Panc1 (cell line): ENCODE results near the gene GEMIN7.

Source experiments
- TF ChIP-seq, protein P1 (sequence below), 2 experiments: IDR thresholded peaks; 2 replicates each; pipeline ENCODE4 v1.6.1; 2011 to 2012; ENCODE audit warnings: low read depth in 2 of 2, control low read depth in 1 of 2, low read length in 1 of 2, mild to moderate bottlenecking in 1 of 2, moderate library complexity in 1 of 2; ENCODE audit not compliant: insufficient read depth in 1 of 2
- TF ChIP-seq, protein P2 (sequence below): fragments of 450-650 bp; IDR thresholded peaks from 2 replicates; pipeline ENCODE4 v1.5.1; 2017; ENCODE audit warnings: mild to moderate bottlenecking

- TF ChIP-seq, protein P1, sequence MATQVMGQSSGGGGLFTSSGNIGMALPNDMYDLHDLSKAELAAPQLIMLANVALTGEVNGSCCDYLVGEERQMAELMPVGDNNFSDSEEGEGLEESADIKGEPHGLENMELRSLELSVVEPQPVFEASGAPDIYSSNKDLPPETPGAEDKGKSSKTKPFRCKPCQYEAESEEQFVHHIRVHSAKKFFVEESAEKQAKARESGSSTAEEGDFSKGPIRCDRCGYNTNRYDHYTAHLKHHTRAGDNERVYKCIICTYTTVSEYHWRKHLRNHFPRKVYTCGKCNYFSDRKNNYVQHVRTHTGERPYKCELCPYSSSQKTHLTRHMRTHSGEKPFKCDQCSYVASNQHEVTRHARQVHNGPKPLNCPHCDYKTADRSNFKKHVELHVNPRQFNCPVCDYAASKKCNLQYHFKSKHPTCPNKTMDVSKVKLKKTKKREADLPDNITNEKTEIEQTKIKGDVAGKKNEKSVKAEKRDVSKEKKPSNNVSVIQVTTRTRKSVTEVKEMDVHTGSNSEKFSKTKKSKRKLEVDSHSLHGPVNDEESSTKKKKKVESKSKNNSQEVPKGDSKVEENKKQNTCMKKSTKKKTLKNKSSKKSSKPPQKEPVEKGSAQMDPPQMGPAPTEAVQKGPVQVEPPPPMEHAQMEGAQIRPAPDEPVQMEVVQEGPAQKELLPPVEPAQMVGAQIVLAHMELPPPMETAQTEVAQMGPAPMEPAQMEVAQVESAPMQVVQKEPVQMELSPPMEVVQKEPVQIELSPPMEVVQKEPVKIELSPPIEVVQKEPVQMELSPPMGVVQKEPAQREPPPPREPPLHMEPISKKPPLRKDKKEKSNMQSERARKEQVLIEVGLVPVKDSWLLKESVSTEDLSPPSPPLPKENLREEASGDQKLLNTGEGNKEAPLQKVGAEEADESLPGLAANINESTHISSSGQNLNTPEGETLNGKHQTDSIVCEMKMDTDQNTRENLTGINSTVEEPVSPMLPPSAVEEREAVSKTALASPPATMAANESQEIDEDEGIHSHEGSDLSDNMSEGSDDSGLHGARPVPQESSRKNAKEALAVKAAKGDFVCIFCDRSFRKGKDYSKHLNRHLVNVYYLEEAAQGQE (IDR thresholded peaks at IDR 0.05; ENCODE audit: insufficient read depth in 1 of 2, low read depth in 2 of 2, low read length in 1 of 2) = no peak
- TF ChIP-seq, protein P2, sequence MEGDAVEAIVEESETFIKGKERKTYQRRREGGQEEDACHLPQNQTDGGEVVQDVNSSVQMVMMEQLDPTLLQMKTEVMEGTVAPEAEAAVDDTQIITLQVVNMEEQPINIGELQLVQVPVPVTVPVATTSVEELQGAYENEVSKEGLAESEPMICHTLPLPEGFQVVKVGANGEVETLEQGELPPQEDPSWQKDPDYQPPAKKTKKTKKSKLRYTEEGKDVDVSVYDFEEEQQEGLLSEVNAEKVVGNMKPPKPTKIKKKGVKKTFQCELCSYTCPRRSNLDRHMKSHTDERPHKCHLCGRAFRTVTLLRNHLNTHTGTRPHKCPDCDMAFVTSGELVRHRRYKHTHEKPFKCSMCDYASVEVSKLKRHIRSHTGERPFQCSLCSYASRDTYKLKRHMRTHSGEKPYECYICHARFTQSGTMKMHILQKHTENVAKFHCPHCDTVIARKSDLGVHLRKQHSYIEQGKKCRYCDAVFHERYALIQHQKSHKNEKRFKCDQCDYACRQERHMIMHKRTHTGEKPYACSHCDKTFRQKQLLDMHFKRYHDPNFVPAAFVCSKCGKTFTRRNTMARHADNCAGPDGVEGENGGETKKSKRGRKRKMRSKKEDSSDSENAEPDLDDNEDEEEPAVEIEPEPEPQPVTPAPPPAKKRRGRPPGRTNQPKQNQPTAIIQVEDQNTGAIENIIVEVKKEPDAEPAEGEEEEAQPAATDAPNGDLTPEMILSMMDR = no peak
Observed at GRCh38 chr19:45101806-45102205, 22.7 kb downstream of the GEMIN7 start.
